Stomach (tissue), 9 donors: ENCODE measurements around the gene CHD6. TPM values are rescaled to one million over a fixed set of nuclear protein-coding genes. Genes with fewer than 3 reads are reported as not detected.

Experiments
- DNase-seq, 2 donors: peaks; one replicate each; pipeline versions ENCODE4 v3.0.0 to v3.0.0-alpha.2; 2013 to 2019
- H3K27ac ChIP-seq, 5 donors: fragments of 200-600 bp in 4 of 5; sonication (generic) in 4 of 5; one replicate each; pipeline ENCODE4 v1.5.1; 2013 to 2019; ENCODE audit warnings: mild to moderate bottlenecking in 1 of 5, moderate library complexity in 1 of 5
- H3K27me3 ChIP-seq, 3 donors: fragments of 200-600 bp; sonication (generic); one replicate each; pipeline ENCODE4 v1.5.1; 2017 to 2019; ENCODE audit warnings: mixed run types in 1 of 3
- H3K36me3 ChIP-seq, 4 donors: fragments of 200-600 bp; sonication (generic); 1 replicate in 3 of 4; 2 replicates in 1 of 4; pipeline ENCODE4 v1.5.1; 2016 to 2019
- H3K4me1 ChIP-seq, 4 donors: fragments of 200-600 bp; sonication (generic); one replicate each; pipeline ENCODE4 v1.5.1; 2016 to 2019
- H3K4me3 ChIP-seq, 4 donors: fragments of 200-600 bp; sonication (generic) in 3 of 4; one replicate each; pipeline ENCODE4 v1.5.1; 2016 to 2019; ENCODE audit warnings: mild to moderate bottlenecking in 1 of 4
- H3K9me3 ChIP-seq, 4 donors: fragments of 200-600 bp; sonication (generic); one replicate each; pipeline ENCODE4 v1.5.1; 2016 to 2019
- EP300 ChIP-seq: sonication (generic); formaldehyde crosslinking; IDR thresholded peaks from one replicate; pipeline ENCODE4 v1.6.1; 2017; ENCODE audit warnings: antibody characterized with exemption
- POLR2A ChIP-seq, 4 donors: fragments of 450-650 bp; IDR thresholded peaks; one replicate each; pipeline ENCODE4 v1.6.1; 2016; ENCODE audit warnings: antibody characterized with exemption in 4 of 4, control low read depth in 2 of 4, mild to moderate bottlenecking in 1 of 4, moderate library complexity in 1 of 4
- POLR2AphosphoS5 ChIP-seq, 3 donors: sonication (generic); formaldehyde crosslinking; IDR thresholded peaks; one replicate each; pipeline ENCODE4 v1.6.1; 2016; ENCODE audit warnings: antibody characterized with exemption in 3 of 3
- WGBS, 5 donors: extraction: QIAGEN DNeasy Blood & Tissue Kit in 3 of 5; methylation state at CpG; one replicate each; pipeline versions ENCODE4 v1.1.5 to v1.1.7; 2013 to 2018; 5-methylcytosine and 5-hydroxymethylcytosine counted together
- intact Hi-C: fragments of 100-400 bp; cut with DNase I; formaldehyde crosslinking; loops from one replicate; pipeline ENCODE4 v1.15.1; 2023; ENCODE audit warnings: low total_unique reads
- polyA plus RNA-seq, 3 donors: library from polyadenylated mRNA; stranded (reverse); fragments of 200-250 nt; gene quantifications; one replicate each; pipeline ENCODE4 v1.2.3, GENCODE V29; 2013
- total RNA-seq, 5 donors: library from RNA; depleted of rRNA; stranded (reverse); fragments of >200 nt; gene quantifications; one replicate each; pipeline versions ENCODE4 v1.1.0 to v1.2.3, GENCODE V29; 2014 to 2016
- TF ChIP-seq, protein P1 (sequence below), 7 experiments: fragments of 450-650 bp in 4 of 7; fragments of 200-600 bp in 3 of 7; sonication (generic) in 3 of 7; IDR thresholded peaks; one replicate each; pipeline ENCODE4 v1.5.1; 2016 to 2019; ENCODE audit warnings: antibody characterized with exemption in 7 of 7, control low read depth in 2 of 7, mild to moderate bottlenecking in 1 of 7
- donor health status: healthy with polysubstance abuse.
- donor health status: Bipolar disorder and iron deficiency.
- donor health status: healthy.

CHD6 gene
- total and polyA plus RNA-seq, 8 donors: 4.4 to 84.6 (median 47.5) TPM

DNA sequence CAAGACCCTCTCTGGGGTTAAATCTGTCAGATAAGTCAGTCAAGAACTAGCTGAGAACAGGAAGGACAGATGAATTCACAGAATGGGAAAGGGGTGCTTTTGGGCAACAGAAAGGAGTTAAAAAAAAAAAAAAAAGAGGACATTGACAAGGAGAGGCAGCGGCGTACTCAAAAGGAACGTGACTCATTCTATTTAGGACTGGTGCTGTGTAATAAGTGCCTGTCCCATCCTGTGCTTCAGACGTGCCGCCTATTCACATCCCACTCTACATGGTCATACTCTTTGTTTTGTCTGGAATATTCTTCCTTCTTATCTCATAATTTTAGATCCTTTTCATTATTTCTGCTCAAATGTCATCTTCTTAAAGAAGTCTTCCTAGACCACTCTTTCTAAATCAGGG, 150.5 kb downstream of the CHD6 start:
- DNase-seq: no peak
- Histone ChIP-seq H3K36me3 (peaks cover 4 to 93% (median 65%) of the 10 kb centered on the region in 4 donors), H3K9me3 (peaks cover 0 to 9% (median 0%) of the 10 kb centered on the region in 4 donors), H3K27me3 (no peaks in the 10 kb centered on the region), H3K4me3 (no peak overlapping the region), H3K27ac (no peak overlapping the region), H3K4me1 (peaks cover 0 to 7% (median 0%) of the 10 kb centered on the region in 4 donors)
- intact Hi-C loops: no loop called here
- TF ChIP-seq POLR2A (IDR thresholded peaks at IDR 0.05) (no peak), EP300 (no peak), POLR2AphosphoS5 (IDR thresholded peaks at IDR 0.05) (no peak)
- TF ChIP-seq, protein P1, sequence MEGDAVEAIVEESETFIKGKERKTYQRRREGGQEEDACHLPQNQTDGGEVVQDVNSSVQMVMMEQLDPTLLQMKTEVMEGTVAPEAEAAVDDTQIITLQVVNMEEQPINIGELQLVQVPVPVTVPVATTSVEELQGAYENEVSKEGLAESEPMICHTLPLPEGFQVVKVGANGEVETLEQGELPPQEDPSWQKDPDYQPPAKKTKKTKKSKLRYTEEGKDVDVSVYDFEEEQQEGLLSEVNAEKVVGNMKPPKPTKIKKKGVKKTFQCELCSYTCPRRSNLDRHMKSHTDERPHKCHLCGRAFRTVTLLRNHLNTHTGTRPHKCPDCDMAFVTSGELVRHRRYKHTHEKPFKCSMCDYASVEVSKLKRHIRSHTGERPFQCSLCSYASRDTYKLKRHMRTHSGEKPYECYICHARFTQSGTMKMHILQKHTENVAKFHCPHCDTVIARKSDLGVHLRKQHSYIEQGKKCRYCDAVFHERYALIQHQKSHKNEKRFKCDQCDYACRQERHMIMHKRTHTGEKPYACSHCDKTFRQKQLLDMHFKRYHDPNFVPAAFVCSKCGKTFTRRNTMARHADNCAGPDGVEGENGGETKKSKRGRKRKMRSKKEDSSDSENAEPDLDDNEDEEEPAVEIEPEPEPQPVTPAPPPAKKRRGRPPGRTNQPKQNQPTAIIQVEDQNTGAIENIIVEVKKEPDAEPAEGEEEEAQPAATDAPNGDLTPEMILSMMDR (IDR thresholded peaks at IDR 0.05): no peak
- 80 to 85% (median 82%) methylated on average over 5 of the region's 5 CpGs for WGBS, 5 donors

DNA sequence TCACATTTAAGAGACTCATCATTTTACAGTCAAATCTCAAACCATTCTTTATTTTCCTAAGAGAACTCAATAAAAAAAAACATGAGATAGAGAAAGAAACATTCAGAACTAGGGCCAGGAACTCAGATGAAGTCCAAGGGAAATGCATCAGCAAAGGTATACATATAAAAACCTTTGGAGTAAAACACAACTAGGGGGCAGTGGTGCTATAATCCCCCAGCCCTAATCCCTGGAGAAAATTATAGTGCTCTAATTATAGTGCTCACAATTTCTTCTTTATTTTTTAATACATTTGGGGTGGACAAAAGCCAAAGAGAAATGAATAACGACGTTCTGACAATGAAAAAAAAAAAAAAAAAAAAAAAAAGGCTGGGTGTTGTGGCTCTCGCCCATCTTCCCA, 151.0 kb downstream of the CHD6 start:
- H3K36me3 ChIP-seq: peaks cover 4 to 90% (median 64%) of the 10 kb centered on the region in 4 donors
- WGBS, 5 donors: 83 to 91% (median 89%) methylated on average over 3 of the region's 3 CpGs
- peaks cover 0 to 9% (median 0%) of the 10 kb centered on the region in 4 donors for H3K9me3 ChIP-seq
- no peaks in the 10 kb centered on the region for H3K27me3 ChIP-seq
- no peak overlapping the region for H3K4me3 ChIP-seq
- peaks cover 0 to 7% (median 0%) of the 10 kb centered on the region in 4 donors for H3K4me1 ChIP-seq
- no peak for TF ChIP-seq EP300
- DNase-seq: no peak
- H3K27ac ChIP-seq: no peak overlapping the region
- intact Hi-C loops: no loop called here

DNA sequence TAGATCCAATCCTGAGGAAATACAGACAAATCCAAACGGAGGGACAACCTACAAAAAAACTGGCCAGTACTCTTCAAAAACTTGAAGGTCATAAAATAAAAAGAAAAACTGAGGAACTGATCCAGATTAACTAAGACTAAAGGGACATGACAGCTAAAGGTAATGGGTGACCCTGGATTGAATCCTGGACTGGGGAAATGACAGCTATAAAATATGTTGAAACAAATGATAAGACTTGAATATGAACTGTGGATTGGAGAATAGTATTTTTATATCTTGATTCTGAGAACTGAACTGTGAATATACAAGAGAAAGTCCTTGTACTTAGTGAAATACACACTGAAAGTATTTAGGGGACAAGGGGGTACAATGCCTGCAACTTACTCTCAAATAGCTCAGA, 154.6 kb downstream of the CHD6 start:
- TF ChIP-seq EP300 (no peak), POLR2A (IDR thresholded peaks at IDR 0.05) (no peak), POLR2AphosphoS5 (IDR thresholded peaks at IDR 0.05) (no peak)
- TF ChIP-seq, protein P1 (IDR thresholded peaks at IDR 0.05): no peak
- no peak overlapping the region for H3K4me3 ChIP-seq
- H3K36me3 ChIP-seq: peaks cover 0 to 82% (median 49%) of the 10 kb centered on the region in 4 donors
- no peak for DNase-seq
- WGBS, 5 donors: 96 to 100% (median 100%) methylated on average over 1 of the region's 1 CpG
- no peaks in the 10 kb centered on the region for H3K27me3 ChIP-seq
- intact Hi-C loops: no loop called here
- no peaks in the 10 kb centered on the region for H3K4me1 ChIP-seq
- H3K9me3 ChIP-seq: peaks cover 0 to 9% (median 0%) of the 10 kb centered on the region in 4 donors
- no peak overlapping the region for H3K27ac ChIP-seq

DNA sequence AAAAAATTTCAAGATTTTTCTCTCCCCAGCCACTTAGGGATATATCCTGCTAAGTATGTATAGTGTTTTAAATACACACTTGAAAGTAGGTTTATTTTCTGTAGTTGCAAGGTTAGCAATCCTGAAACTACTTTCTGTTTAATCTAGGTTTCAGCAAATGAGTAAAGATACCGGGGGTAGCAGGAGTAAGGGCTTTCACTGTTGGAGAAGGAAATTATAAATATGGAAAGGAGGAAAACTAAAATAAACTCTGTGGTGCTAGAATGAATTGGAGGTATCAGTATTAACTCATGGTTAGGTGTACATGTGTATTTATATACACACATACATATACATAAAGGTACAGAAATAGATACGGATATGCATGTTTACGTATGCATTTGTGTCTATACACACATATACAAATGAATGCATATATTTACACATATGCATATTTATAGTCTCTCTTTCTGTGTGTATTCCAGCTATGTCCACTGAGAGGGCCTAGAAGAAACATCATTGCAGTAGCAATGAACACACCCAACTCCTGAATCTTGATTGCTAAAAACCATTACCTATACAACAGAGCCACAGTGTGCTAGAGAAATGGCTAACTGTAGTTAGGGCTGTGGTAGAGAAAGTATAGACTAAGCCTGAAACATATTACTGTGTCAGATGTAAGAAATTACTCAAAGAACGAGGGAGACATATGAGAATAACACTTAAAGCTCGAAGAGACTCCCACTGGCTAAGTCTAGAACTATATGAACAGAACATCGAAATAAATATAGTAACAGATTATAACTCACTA, 155.6 kb downstream of the CHD6 start:
- intact Hi-C loops: no loop called here
- Histone ChIP-seq H3K4me1 (no peaks in the 10 kb centered on the region), H3K4me3 (no peak overlapping the region), H3K36me3 (peaks cover 0 to 74% (median 48%) of the 10 kb centered on the region in 4 donors), H3K27me3 (no peaks in the 10 kb centered on the region), H3K9me3 (peaks cover 0 to 9% (median 0%) of the 10 kb centered on the region in 4 donors), H3K27ac (no peak overlapping the region)
- no peak for TF ChIP-seq POLR2A (IDR thresholded peaks at IDR 0.05)
- no peak for TF ChIP-seq POLR2AphosphoS5 (IDR thresholded peaks at IDR 0.05)
- TF ChIP-seq EP300: no peak
- DNase-seq: no peak
- WGBS, 5 donors: 87 to 92% (median 91%) methylated on average over 6 of the region's 6 CpGs

DNA sequence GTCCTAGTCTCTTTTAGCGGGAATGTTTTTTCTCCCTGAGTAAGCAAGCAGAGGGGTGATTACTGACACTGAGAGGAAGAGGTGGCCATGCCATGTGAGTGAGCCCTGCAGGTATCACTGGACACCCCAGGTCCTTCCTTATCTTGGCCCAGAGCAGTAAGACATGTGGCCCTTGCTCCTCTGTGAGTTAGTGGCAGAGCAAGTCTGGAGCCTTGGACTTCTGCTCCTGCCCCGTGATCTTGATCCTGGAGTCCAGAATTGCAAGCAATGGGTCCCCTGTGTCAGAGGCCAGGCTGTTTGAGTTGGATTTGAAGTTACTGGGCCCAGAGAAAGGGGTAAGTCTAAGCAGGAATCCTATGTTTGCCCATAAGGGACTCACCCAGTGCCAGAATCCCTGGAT, 159.4 kb downstream of the CHD6 start:
- Histone ChIP-seq H3K4me3 (no peak overlapping the region), H3K9me3 (no peaks in the 10 kb centered on the region), H3K27ac (no peak overlapping the region), H3K36me3 (peaks cover 16 to 77% (median 56%) of the 10 kb centered on the region in 4 donors), H3K27me3 (no peaks in the 10 kb centered on the region), H3K4me1 (no peaks in the 10 kb centered on the region)
- intact Hi-C loops: no loop called here
- 90 to 96% (median 95%) methylated on average over 2 of the region's 2 CpGs for WGBS, 5 donors
- no peak for TF ChIP-seq POLR2AphosphoS5 (IDR thresholded peaks at IDR 0.05)
- TF ChIP-seq EP300: no peak
- TF ChIP-seq, protein P1 (IDR thresholded peaks at IDR 0.05): no peak
- no peak for TF ChIP-seq POLR2A (IDR thresholded peaks at IDR 0.05)
- no peak for DNase-seq
